H1 (cell line): ENCODE measurements around the gene AP2B1. TPM values are rescaled to one million over a fixed set of nuclear protein-coding genes. Genes with fewer than 3 reads are reported as not detected.

Source experiments
- CTCF ChIA-PET: fragments of 300-600 bp; sonication (Branson Sonifier 250); formaldehyde crosslinking; loops from one replicate; lab custom pipeline; 2021; ENCODE audit not compliant: partially characterized antibody; lab: Charles Lee
- POLR2A ChIA-PET: fragments of 300-600 bp; sonication (Branson Sonifier 250); formaldehyde crosslinking; loops from one replicate; lab custom pipeline; 2021; ENCODE audit warnings: inconsistent platforms; ENCODE audit not compliant: partially characterized antibody; lab: Charles Lee
- DNase-seq, 2 experiments: peaks; one replicate each; pipeline versions ENCODE4 v3.0.0 to v3.0.0-alpha.2; 2010 to 2022; ENCODE audit warnings: low spot score in 2 of 2, low read depth in 1 of 2, mixed read lengths in 1 of 2
- FAIRE-seq: peaks from 2 replicates; lab custom pipeline; 2011; peaks lifted over from hg19 to GRCh38; lab: Jason Lieb, UNC
- H2AFZ ChIP-seq: 2 replicates; pipeline ENCODE4 v1.8.1; 2012; ENCODE audit warnings: low read length, inconsistent platforms
- H2AK5ac ChIP-seq: 2 replicates; pipeline ENCODE4 v1.6.1; 2013; ENCODE audit warnings: low read depth, low read length
- H2BK120ac ChIP-seq: replicated peaks from 2 replicates; pipeline ENCODE3; 2013; ENCODE audit warnings: low read depth, low read length, inconsistent platforms
- H2BK12ac ChIP-seq: 2 replicates; pipeline ENCODE4 v1.6.1; 2013; ENCODE audit warnings: low read depth, low read length
- H2BK15ac ChIP-seq: 2 replicates; pipeline ENCODE4 v1.6.1; 2013; ENCODE audit warnings: low read length
- H2BK20ac ChIP-seq: 2 replicates; pipeline ENCODE4 v1.6.1; 2013; ENCODE audit warnings: low read length
- H2BK5ac ChIP-seq: 2 replicates; pipeline ENCODE4 v1.6.1; 2013; ENCODE audit warnings: low read depth, low read length
- H3K14ac ChIP-seq: 2 replicates; pipeline ENCODE4 v1.6.1; 2013; ENCODE audit warnings: inconsistent platforms; ENCODE audit not compliant: insufficient read length
- H3K18ac ChIP-seq: 2 replicates; pipeline ENCODE4 v1.6.1; 2013; ENCODE audit warnings: low read length; ENCODE audit errors: extremely low read depth
- H3K23ac ChIP-seq: 2 replicates; pipeline ENCODE4 v1.6.1; 2013; ENCODE audit warnings: inconsistent platforms; ENCODE audit not compliant: insufficient read length
- H3K23me2 ChIP-seq: 2 replicates; pipeline ENCODE4 v1.6.1; 2013; ENCODE audit warnings: low read depth, low read length
- H3K27ac ChIP-seq: 2 replicates; pipeline ENCODE4 v1.6.1; 2011; ENCODE audit warnings: low read depth, low read length, inconsistent platforms
- H3K27me3 ChIP-seq, 4 experiments: replicated peaks in 1 of 4; 1 replicate in 1 of 4; 2 replicates in 3 of 4; pipeline versions ENCODE4 v1.6.1 to v1.8.1; 2011 to 2013; ENCODE audit warnings: low read length in 3 of 4, mild to moderate bottlenecking in 3 of 4, inconsistent platforms in 2 of 4, mixed read lengths in 2 of 4, moderate library complexity in 1 of 4; ENCODE audit not compliant: control insufficient read depth in 3 of 4, insufficient read depth in 3 of 4; ENCODE audit errors: extremely low read depth in 1 of 4
- H3K36me3 ChIP-seq, 4 experiments: 2 replicates each; pipeline versions ENCODE4 v1.6.1 to v1.8.1; 2011 to 2013; ENCODE audit warnings: mild to moderate bottlenecking in 4 of 4, low read length in 3 of 4, moderate library complexity in 2 of 4, control low read depth in 1 of 4, inconsistent platforms in 1 of 4; ENCODE audit not compliant: insufficient read depth in 4 of 4, control insufficient read depth in 2 of 4
- H3K4ac ChIP-seq: replicated peaks from 2 replicates; pipeline ENCODE3; 2013; ENCODE audit warnings: low read length, low read depth, mixed read lengths, inconsistent platforms; ENCODE audit not compliant: insufficient read length
- H3K4me1 ChIP-seq, 4 experiments: replicated peaks in 1 of 4; 1 replicate in 1 of 4; 2 replicates in 3 of 4; pipeline versions ENCODE4 v1.6.1 to v1.8.1; 2011 to 2013; ENCODE audit warnings: low read length in 3 of 4, inconsistent platforms in 2 of 4, mixed read lengths in 1 of 4; ENCODE audit not compliant: insufficient read depth in 4 of 4, control insufficient read depth in 3 of 4
- H3K4me2 ChIP-seq, 2 experiments: 2 replicates each; pipeline versions ENCODE4 v1.6.1 to v1.8.1; 2011 to 2013; ENCODE audit warnings: low read depth in 2 of 2, low read length in 2 of 2, control low read depth in 1 of 2, inconsistent platforms in 1 of 2, mild to moderate bottlenecking in 1 of 2; ENCODE audit not compliant: insufficient read depth in 1 of 2
- H3K4me3 ChIP-seq, 4 experiments: fragments of 200-600, 300-600 bp in 1 of 4; sonication (generic), shearing (Covaris generic), sonication (Bioruptor Twin) in 1 of 4; 2 replicates each; pipeline versions ENCODE4 v1.5.1 to v1.8.1; 2011 to 2016; ENCODE audit warnings: low read length in 4 of 4, low read depth in 3 of 4, control low read depth in 2 of 4, inconsistent platforms in 2 of 4, mild to moderate bottlenecking in 2 of 4, mixed read lengths in 1 of 4, moderate library complexity in 1 of 4; ENCODE audit not compliant: insufficient read depth in 2 of 4; ENCODE audit errors: extremely low read depth in 1 of 4
- H3K56ac ChIP-seq: replicated peaks from 2 replicates; pipeline ENCODE3; 2013; ENCODE audit warnings: low read depth, mild to moderate bottlenecking, mixed read lengths, low read length, inconsistent platforms; ENCODE audit not compliant: insufficient read length
- H3K79me1 ChIP-seq: 2 replicates; pipeline ENCODE4 v1.6.1; 2013; ENCODE audit warnings: low read depth, low read length, control low read depth
- H3K79me2 ChIP-seq, 2 experiments: 2 replicates each; pipeline versions ENCODE4 v1.6.1 to v1.8.1; 2012 to 2013; ENCODE audit warnings: low read length in 2 of 2, mild to moderate bottlenecking in 2 of 2, inconsistent platforms in 1 of 2; ENCODE audit not compliant: insufficient read depth in 2 of 2, control insufficient read depth in 1 of 2
- H3K9ac ChIP-seq, 4 experiments: replicated peaks in 1 of 4; 1 replicate in 1 of 4; 2 replicates in 3 of 4; pipeline versions ENCODE4 v1.6.1 to v1.8.1; 2011 to 2013; ENCODE audit warnings: low read depth in 3 of 4, low read length in 3 of 4, control low read depth in 2 of 4, mild to moderate bottlenecking in 2 of 4, moderate library complexity in 2 of 4, inconsistent platforms in 1 of 4; ENCODE audit errors: extremely low read depth in 1 of 4
- H3K9me3 ChIP-seq, 2 experiments: 2 replicates each; pipeline versions ENCODE4 v1.6.1 to v1.8.1; 2012 to 2013; ENCODE audit warnings: mild to moderate bottlenecking in 2 of 2, moderate library complexity in 2 of 2, control low read depth in 1 of 2, inconsistent platforms in 1 of 2, low read depth in 1 of 2, low read length in 1 of 2, mixed read lengths in 1 of 2; ENCODE audit not compliant: insufficient read depth in 2 of 2
- H4K20me1 ChIP-seq, 2 experiments: replicated peaks in 1 of 2; 2 replicates each; pipeline versions ENCODE3 to v1.8.1; 2011 to 2013; ENCODE audit warnings: inconsistent platforms in 2 of 2, low read length in 2 of 2, mild to moderate bottlenecking in 1 of 2; ENCODE audit not compliant: insufficient read depth in 2 of 2, control insufficient read depth in 1 of 2
- H4K5ac ChIP-seq: 2 replicates; pipeline ENCODE4 v1.6.1; 2013; ENCODE audit warnings: low read length, low read depth, mixed read lengths, inconsistent platforms; ENCODE audit not compliant: insufficient read length
- H4K8ac ChIP-seq: 2 replicates; pipeline ENCODE4 v1.8.0; 2013; ENCODE audit warnings: mild to moderate bottlenecking, moderate library complexity, low read length, inconsistent platforms; ENCODE audit not compliant: insufficient read depth; ENCODE audit errors: extremely low read depth
- H4K91ac ChIP-seq: replicated peaks from 2 replicates; pipeline ENCODE3; 2013; ENCODE audit warnings: low read length, mixed read lengths, inconsistent platforms; ENCODE audit not compliant: insufficient read length
- ATF2 ChIP-seq: IDR thresholded peaks from 2 replicates; pipeline ENCODE4 v1.6.1; 2012; ENCODE audit warnings: low read length, inconsistent platforms
- BACH1 ChIP-seq: IDR thresholded peaks from 2 replicates; pipeline ENCODE4 v1.6.1; 2012; ENCODE audit warnings: low read length, improper control_type of control experiment
- CHD2 ChIP-seq: IDR thresholded peaks from 2 replicates; pipeline ENCODE4 v1.6.1; 2012; ENCODE audit warnings: low read length, improper control_type of control experiment
- EP300 ChIP-seq, 2 experiments: IDR thresholded peaks; 1 replicate in 1 of 2; 2 replicates in 1 of 2; pipeline ENCODE4 v1.6.1; 2011 to 2012; ENCODE audit warnings: low read depth in 2 of 2, low read length in 2 of 2, mild to moderate bottlenecking in 2 of 2, borderline replicate concordance in 1 of 2, inconsistent platforms in 1 of 2, moderate library complexity in 1 of 2
- MAFK ChIP-seq: IDR thresholded peaks from 2 replicates; pipeline ENCODE4 v1.6.1; 2012; ENCODE audit warnings: low read depth, mild to moderate bottlenecking, improper control_type of control experiment, low read length
- NANOG ChIP-seq: IDR thresholded peaks from 2 replicates; pipeline ENCODE4 v1.6.1; 2011; ENCODE audit warnings: low read length, low read depth, mild to moderate bottlenecking, inconsistent platforms; ENCODE audit not compliant: insufficient read depth, poor library complexity, severe bottlenecking
- PHF8 ChIP-seq: fragments of 200-600 bp; sonication (generic); conservative IDR thresholded peaks from 2 replicates; pipeline ENCODE4 v1.7.1; 2012; ENCODE audit warnings: low read depth, mild to moderate bottlenecking, inconsistent platforms, low read length, moderate library complexity
- SIN3A ChIP-seq, 2 experiments: IDR thresholded peaks in 1 of 2; conservative IDR thresholded peaks in 1 of 2; 2 replicates each; pipeline ENCODE4 v1.6.1; 2011 to 2012; ENCODE audit warnings: low read length in 2 of 2, improper control_type of control experiment in 1 of 2, low read depth in 1 of 2, mild to moderate bottlenecking in 1 of 2
- SUZ12 ChIP-seq: fragments of 200-600 bp; sonication (generic); IDR thresholded peaks from 2 replicates; pipeline ENCODE4 v1.6.1; 2012; ENCODE audit warnings: mild to moderate bottlenecking, inconsistent platforms, low read length, moderate library complexity, mixed read lengths
- TAF7 ChIP-seq: optimal IDR thresholded peaks from 2 replicates; pipeline ENCODE3; 2011; ENCODE audit warnings: low read depth, mild to moderate bottlenecking, inconsistent platforms, low read length, moderate library complexity, borderline replicate concordance
- TBP ChIP-seq: IDR thresholded peaks from 2 replicates; pipeline ENCODE4 v1.6.1; 2011; ENCODE audit warnings: low read depth, low read length, improper control_type of control experiment
- TCF12 ChIP-seq: IDR thresholded peaks from 2 replicates; pipeline ENCODE4 v1.6.1; 2011; ENCODE audit warnings: low read depth, mild to moderate bottlenecking, low read length
- WGBS, 2 experiments: shearing (Covaris generic) in 1 of 2; methylation state at CpG; one replicate each; pipeline versions ENCODE4 v1.1.6 to v1.1.7; 2013 to 2015; ENCODE audit warnings: low lambda C conversion rate in 2 of 2, mixed read lengths in 2 of 2, inconsistent platforms in 1 of 2, low coverage in 1 of 2, missing lambda C conversion rate in 1 of 2; ENCODE audit not compliant: insufficient replicate concordance in 2 of 2, insufficient coverage in 1 of 2, insufficient read length in 1 of 2; ENCODE audit errors: extremely low coverage in 1 of 2, missing lambda C conversion rate in 1 of 2; 5-methylcytosine and 5-hydroxymethylcytosine counted together
- polyA plus RNA-seq, 7 experiments: library from polyadenylated mRNA; depleted of rRNA in 3 of 7; stranded (reverse) in 5 of 7; unstranded in 2 of 7; fragments of >200 nt in 5 of 7; fragments of 200-250 nt in 2 of 7; gene quantifications; 1 replicate in 5 of 7; 2 replicates in 1 of 7; 4 replicates in 1 of 7; pipeline versions ENCODE4 v1.2.1 to v1.2.3, GENCODE V29; 2011 to 2013; ENCODE audit warnings: missing spikeins in 2 of 7, mixed read lengths in 2 of 7
- total RNA-seq: library from RNA; stranded (reverse); fragmentation: NEBNext Ultra II Directional; extraction: Animal tissue kit (Norgen Biotek cat#: 25700); gene quantifications from 2 replicates; pipeline ENCODE4 v1.2.1, GENCODE V29; 2021

The AP2B1 gene
- total and polyA plus RNA-seq, 2 of the 8 experiments (the other 6 are each of a cell fraction or from before 2014, with no cell fraction given) = 95.5 to 199 TPM

- Histone ChIP-seq H3K23me2 (no peaks in the 10 kb centered on the region), H2AK5ac (no peak overlapping the region), H3K18ac (no peak overlapping the region), H3K4me2 (no peak overlapping the region), H3K14ac (no peak overlapping the region), H4K8ac (no peak overlapping the region), H3K27ac (no peak overlapping the region), H3K4ac (no peak overlapping the region), H2BK12ac (no peak overlapping the region), H3K79me2 (no peaks in the 10 kb centered on the region), H2BK5ac (no peak overlapping the region), H4K20me1 (no peaks in the 10 kb centered on the region), H3K79me1 (no peaks in the 10 kb centered on the region), H4K5ac (no peak overlapping the region), H3K56ac (no peak overlapping the region), H2BK15ac (no peak overlapping the region), H3K36me3 (no peaks in the 10 kb centered on the region), H3K4me1 (no peaks in the 10 kb centered on the region), H4K91ac (no peak overlapping the region), H3K23ac (no peak overlapping the region), H2AFZ (no peak overlapping the region), H2BK20ac (no peak overlapping the region), H3K27me3 (no peaks in the 10 kb centered on the region; a peak in 2 of 7 replicates), H3K9me3 (no peaks in the 10 kb centered on the region), H3K4me3 (no peak overlapping the region), H3K9ac (no peak overlapping the region), H2BK120ac (no peak overlapping the region)
- FAIRE-seq (no peak), DNase-seq (no peak)
- ChIA-PET POLR2A (interaction anchor here (0.9 kb wide), 1 partner anchor 450 kb away, joined by 3 read pairs; no protein-coding TSS in a partner anchor), CTCF (interaction anchor here (1.0 to 4.3 kb wide), 5 partner anchors 11 to 378 kb away, joined by 3 to 25 read pairs (median 3); partner anchors contain the start of gene SLFN12L)
- 81% methylated on average over 1 of the region's 1 CpG; no CpG with 5 or more reads in 1 of the 2 experiments for WGBS, 2 experiments
- TF ChIP-seq MAFK (no peak), CHD2 (no peak), PHF8 (no peak), BACH1 (no peak), ATF2 (no peak), TCF12 (no peak), SUZ12 (no peak), EP300 (IDR thresholded peaks at IDR 0.05; ENCODE audit: borderline replicate concordance in 1 of 2, low read depth in 2 of 2, low read length in 2 of 2) (no peak), NANOG (no peak), TBP (no peak), SIN3A (conservative IDR thresholded peaks at IDR 0.05 in 1 of 2, IDR thresholded peaks at IDR 0.05 in 1 of 2; ENCODE audit: low read depth in 1 of 2, low read length in 2 of 2) (no peak), TAF7 (no peak)
Observed at GRCh38 chr17:35548978-35549377, 38.1 kb upstream of the AP2B1 start.
